Uterus (tissue), 4 donors: Measurements from ENCODE around the gene ASTN2. TPM values are rescaled to one million over a fixed set of nuclear protein-coding genes. Genes with fewer than 3 reads are reported as not detected.

Source experiments
- DNase-seq, 2 donors: peaks; one replicate each; pipeline ENCODE4 v3.0.0-alpha.2; 2019 to 2020
- H3K27ac ChIP-seq, 2 donors: fragments of 200-600 bp; sonication (generic); 1 replicate in 1 of 2; 2 replicates in 1 of 2; pipeline ENCODE4 v1.5.1; 2016 to 2018
- H3K27me3 ChIP-seq, 2 donors: fragments of 200-600 bp; sonication (generic); one replicate each; pipeline ENCODE4 v1.5.1; 2018 to 2019; ENCODE audit warnings: control low read depth in 1 of 2
- H3K36me3 ChIP-seq, 2 donors: fragments of 200-600 bp; sonication (generic); one replicate each; pipeline ENCODE4 v1.5.1; 2019; ENCODE audit warnings: control low read depth in 1 of 2
- H3K4me1 ChIP-seq, 2 donors: fragments of 200-600 bp; sonication (generic); one replicate each; pipeline ENCODE4 v1.5.1; 2018 to 2019; ENCODE audit warnings: control low read depth in 1 of 2
- H3K4me3 ChIP-seq, 2 donors: fragments of 200-600 bp; sonication (generic); 1 replicate in 1 of 2; 2 replicates in 1 of 2; pipeline ENCODE4 v1.5.1; 2018 to 2019; ENCODE audit warnings: mild to moderate bottlenecking in 1 of 2
- H3K9me3 ChIP-seq, 2 donors: fragments of 200-600 bp; sonication (generic); one replicate each; pipeline ENCODE4 v1.5.1; 2019; ENCODE audit warnings: control low read depth in 1 of 2
- POLR2A ChIP-seq, 2 donors: fragments of 450-650 bp; IDR thresholded peaks; one replicate each; pipeline ENCODE4 v1.6.1; 2016; ENCODE audit warnings: antibody characterized with exemption in 2 of 2, mild to moderate bottlenecking in 1 of 2, moderate library complexity in 1 of 2
- intact Hi-C: fragments of 100-400 bp; cut with DNase I; formaldehyde crosslinking; loops from one replicate; pipeline ENCODE4 v1.15.1; 2023; ENCODE audit warnings: low total_unique reads
- total RNA-seq, 4 donors: library from RNA; depleted of rRNA in 3 of 4; stranded (reverse); fragments of >200 nt in 3 of 4; gene quantifications; one replicate each; pipeline versions ENCODE4 v1.1.0 to v1.2.4, GENCODE V29; 2014 to 2023
- TF ChIP-seq, protein P1 (sequence below), 4 experiments: fragments of 200-600 bp in 2 of 4; fragments of 450-650 bp in 2 of 4; sonication (generic) in 2 of 4; IDR thresholded peaks; one replicate each; pipeline ENCODE4 v1.5.1; 2016 to 2019; ENCODE audit warnings: antibody characterized with exemption in 4 of 4, mild to moderate bottlenecking in 2 of 4, moderate library complexity in 1 of 4
- donor health status: DM: yes; HTN: yes; CAD: no.

Gene ASTN2
- total RNA-seq, 4 donors from 2014 or later, result 1.8 to 8.6 (median 6.7) TPM

DNA sequence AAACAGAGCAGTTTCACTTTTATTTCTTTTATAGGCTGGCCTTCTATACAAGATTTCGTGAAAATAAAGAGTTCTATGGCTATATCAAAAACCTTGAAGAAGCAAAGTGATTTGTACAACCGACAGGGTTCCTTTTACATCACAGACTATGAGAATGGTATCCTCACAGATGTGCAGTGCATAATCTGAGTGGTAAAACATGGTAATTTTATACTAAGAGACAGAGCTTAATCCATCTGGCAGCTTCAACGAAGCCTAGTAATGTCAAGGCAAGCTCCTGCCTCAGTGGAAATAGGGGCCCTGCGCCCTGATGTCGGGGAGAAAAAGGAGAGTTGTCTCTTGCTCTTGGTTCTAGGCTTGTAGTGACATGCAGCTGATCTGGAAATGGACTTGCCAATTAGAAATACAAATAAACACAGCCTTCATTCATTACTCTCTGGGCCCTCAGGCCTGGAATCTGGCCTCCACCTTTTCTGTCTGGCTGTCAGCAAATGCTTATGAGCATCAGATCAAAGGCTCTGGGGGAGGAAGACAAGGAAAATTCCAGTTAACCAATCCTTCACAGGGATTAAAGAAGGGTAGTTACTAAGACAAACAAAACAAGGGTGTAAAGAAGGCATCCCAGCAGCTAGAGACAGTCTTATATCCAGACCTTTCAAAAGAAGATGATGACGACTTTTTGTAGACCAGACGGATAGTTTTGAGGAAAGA, 761.4 kb downstream of the ASTN2 start:
- TF ChIP-seq, protein P1, sequence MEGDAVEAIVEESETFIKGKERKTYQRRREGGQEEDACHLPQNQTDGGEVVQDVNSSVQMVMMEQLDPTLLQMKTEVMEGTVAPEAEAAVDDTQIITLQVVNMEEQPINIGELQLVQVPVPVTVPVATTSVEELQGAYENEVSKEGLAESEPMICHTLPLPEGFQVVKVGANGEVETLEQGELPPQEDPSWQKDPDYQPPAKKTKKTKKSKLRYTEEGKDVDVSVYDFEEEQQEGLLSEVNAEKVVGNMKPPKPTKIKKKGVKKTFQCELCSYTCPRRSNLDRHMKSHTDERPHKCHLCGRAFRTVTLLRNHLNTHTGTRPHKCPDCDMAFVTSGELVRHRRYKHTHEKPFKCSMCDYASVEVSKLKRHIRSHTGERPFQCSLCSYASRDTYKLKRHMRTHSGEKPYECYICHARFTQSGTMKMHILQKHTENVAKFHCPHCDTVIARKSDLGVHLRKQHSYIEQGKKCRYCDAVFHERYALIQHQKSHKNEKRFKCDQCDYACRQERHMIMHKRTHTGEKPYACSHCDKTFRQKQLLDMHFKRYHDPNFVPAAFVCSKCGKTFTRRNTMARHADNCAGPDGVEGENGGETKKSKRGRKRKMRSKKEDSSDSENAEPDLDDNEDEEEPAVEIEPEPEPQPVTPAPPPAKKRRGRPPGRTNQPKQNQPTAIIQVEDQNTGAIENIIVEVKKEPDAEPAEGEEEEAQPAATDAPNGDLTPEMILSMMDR (IDR thresholded peaks at IDR 0.05), result no peak
- TF ChIP-seq POLR2A (IDR thresholded peaks at IDR 0.05), result no peak
- no peak for DNase-seq
- Histone ChIP-seq H3K36me3 (no peaks in the 10 kb centered on the region), H3K27ac (peak overlapping the region in 1 of 2 donors; percentile 19), H3K4me3 (no peak overlapping the region), H3K9me3 (no peaks in the 10 kb centered on the region), H3K4me1 (peaks cover 0 to 3% of the 10 kb centered on the region in 2 donors), H3K27me3 (no peaks in the 10 kb centered on the region)
- intact Hi-C loops, result no loop called here

DNA sequence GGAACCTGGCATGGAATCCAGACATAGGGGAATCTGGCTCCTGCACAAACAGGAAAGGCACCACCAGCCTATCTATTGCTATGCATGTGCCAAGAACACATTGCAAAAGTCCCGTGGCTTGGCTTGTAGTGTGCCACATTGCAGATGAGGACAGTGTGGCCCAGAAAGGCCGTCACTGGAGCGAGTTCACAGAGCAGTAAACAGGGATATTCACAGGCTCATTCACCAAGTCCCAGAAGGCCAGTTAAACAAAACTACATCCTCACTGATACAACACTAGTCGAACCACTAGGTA, 767.4 kb downstream of the ASTN2 start:
- intact Hi-C loops, result no loop called here
- Histone ChIP-seq H3K27ac (no peak overlapping the region), H3K27me3 (no peaks in the 10 kb centered on the region), H3K9me3 (no peaks in the 10 kb centered on the region), H3K36me3 (no peaks in the 10 kb centered on the region), H3K4me1 (peaks cover 0 to 4% of the 10 kb centered on the region in 2 donors), H3K4me3 (no peak overlapping the region)
- TF ChIP-seq, protein P1 (IDR thresholded peaks at IDR 0.05), result no peak
- TF ChIP-seq POLR2A (IDR thresholded peaks at IDR 0.05), result no peak
- no peak for DNase-seq

DNA sequence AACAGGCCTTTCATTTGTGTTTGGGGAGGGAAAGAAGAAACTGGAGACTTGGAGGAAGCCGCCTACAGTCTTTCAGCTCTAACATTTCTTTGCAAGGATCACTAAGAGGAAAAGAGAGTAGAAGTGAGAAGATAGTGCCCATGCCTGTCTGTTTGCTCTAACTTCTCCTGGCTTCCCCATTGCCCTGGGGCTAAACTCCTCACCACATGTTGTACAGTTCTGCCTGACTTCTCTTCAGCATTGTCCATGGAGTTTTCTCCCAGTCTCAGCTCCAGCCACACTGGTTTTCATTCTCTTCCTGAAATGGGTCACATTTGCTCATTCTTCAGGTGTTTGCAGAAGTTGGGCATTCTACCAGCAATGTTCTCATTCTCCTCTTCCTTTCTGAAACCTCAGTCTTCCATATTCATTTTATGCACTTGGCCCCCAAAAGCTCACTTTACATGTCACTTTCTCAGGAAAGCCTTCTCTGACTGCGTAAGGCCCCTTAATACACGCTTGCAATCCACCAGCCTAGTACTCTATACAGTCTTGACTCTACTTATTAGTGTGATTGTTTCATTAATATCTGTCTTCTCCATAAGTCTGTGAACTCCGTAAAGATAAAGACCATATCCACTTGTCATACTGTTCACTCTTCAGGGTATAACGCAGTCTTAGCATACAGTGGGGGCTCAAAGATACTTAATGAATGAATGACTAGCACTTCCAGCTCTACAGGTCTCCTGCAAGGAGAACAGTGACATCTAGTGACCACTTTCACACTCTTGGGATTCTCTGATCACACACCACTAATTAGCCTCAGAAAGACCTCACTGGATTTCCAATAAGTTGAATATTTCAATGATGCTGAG, 768.0 kb downstream of the ASTN2 start:
- peak overlapping the region; percentile 62 to 66 for H3K27ac ChIP-seq

DNA sequence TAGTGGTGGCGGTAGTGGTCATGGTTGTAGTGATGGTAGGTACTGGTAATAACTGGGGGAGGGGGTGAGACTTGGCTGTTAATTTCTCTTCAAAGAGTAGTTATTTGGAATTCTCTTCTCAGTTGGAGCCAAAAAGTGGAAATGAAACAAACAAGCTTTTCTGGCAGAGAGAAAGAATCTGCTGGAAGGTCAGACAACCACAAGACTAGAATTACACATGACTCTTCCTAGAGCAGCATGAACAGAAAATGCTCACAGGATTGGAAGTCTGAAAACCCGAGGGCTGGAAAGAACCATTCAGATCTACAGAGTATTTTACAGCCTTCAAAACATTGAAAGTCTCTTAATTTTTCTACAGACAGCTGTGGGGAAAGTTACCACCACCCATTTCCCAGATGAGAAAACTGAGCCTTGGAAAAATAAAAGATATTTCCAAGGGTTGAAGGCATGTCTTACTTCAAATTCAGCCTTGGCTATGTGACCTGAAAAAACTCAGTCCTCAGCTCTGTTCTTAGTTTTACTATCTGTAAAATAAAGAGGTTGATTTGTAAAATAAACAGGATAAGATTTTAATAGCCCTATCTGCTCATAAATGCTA, 770.7 kb downstream of the ASTN2 start:
- intact Hi-C loops, result no loop called here
- DNase-seq, result no peak
- peak overlapping the region; percentile 62 to 66 for H3K27ac ChIP-seq
- H3K4me1 ChIP-seq, result peaks cover 0 to 15% of the 10 kb centered on the region in 2 donors
- H3K4me3 ChIP-seq, result no peak overlapping the region
- TF ChIP-seq, protein P1 (IDR thresholded peaks at IDR 0.05), result no peak
- TF ChIP-seq POLR2A (IDR thresholded peaks at IDR 0.05), result no peak
- H3K27me3 ChIP-seq, result no peaks in the 10 kb centered on the region
- no peaks in the 10 kb centered on the region for H3K36me3 ChIP-seq
- H3K9me3 ChIP-seq, result no peaks in the 10 kb centered on the region

More for the DNA sequence above, 768.0 kb downstream of the ASTN2 start:
- H3K36me3 ChIP-seq, result no peaks in the 10 kb centered on the region
- H3K4me3 ChIP-seq, result no peak overlapping the region
- H3K9me3 ChIP-seq, result no peaks in the 10 kb centered on the region
- TF ChIP-seq POLR2A (IDR thresholded peaks at IDR 0.05), result no peak
- TF ChIP-seq, protein P1 (IDR thresholded peaks at IDR 0.05), result peak; percentile 66 to 79 (median 70)
- intact Hi-C loops, result no loop called here
- H3K4me1 ChIP-seq, result peaks cover 0 to 7% of the 10 kb centered on the region in 2 donors
- no peaks in the 10 kb centered on the region for H3K27me3 ChIP-seq
- DNase-seq, result no peak

DNA sequence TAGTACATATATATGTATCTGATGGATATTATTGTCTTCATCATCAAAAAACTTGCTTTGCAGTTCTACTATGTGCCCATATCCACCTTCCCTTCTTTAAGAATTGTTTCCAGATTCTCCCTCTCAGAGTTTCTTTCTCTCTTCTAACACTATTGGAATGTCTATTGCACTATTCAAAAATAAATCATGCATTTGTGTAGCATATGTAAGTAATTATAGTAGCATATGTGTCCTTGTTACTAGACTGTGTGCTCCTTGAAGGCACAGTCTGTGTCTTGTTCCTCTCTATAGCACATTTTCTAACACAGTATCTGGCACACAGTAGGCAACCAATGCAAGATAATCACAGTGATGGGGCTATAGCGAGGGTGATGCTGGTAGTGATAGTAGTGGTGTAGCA, 771.2 kb downstream of the ASTN2 start:
- Histone ChIP-seq H3K27ac (peak overlapping the region; percentile 62 to 66), H3K4me3 (no peak overlapping the region), H3K27me3 (no peaks in the 10 kb centered on the region), H3K4me1 (peaks cover 0 to 18% of the 10 kb centered on the region in 2 donors), H3K9me3 (no peaks in the 10 kb centered on the region), H3K36me3 (no peaks in the 10 kb centered on the region)
- TF ChIP-seq, protein P1 (IDR thresholded peaks at IDR 0.05), result no peak
- no peak for TF ChIP-seq POLR2A (IDR thresholded peaks at IDR 0.05)
- DNase-seq, result no peak
- intact Hi-C loops, result no loop called here
